Lung (tissue), 12 donors: ENCODE results near the gene GPNMB. TPM values are rescaled to one million over a fixed set of nuclear protein-coding genes. Genes with fewer than 3 reads are reported as not detected.

ENCODE experiments used
- ATAC-seq: fragments of 200-7000 bp; cut with Tn5 transposase; one replicate; pipeline ENCODE4 v1.9.1; 2020; ENCODE audit warnings: moderate number of reproducible peaks; ENCODE audit not compliant: insufficient read depth, low FRiP score
- DNase-seq, 3 donors: peaks; one replicate each; pipeline ENCODE4 v3.0.0-alpha.2; 2013 to 2017
- H3K27ac ChIP-seq, 2 donors: one replicate each; pipeline ENCODE4 v1.5.1; 2013; ENCODE audit warnings: mild to moderate bottlenecking in 2 of 2, moderate library complexity in 2 of 2, control low read depth in 1 of 2, inconsistent platforms in 1 of 2, low read depth in 1 of 2, low read length in 1 of 2
- H3K27me3 ChIP-seq, 3 donors: one replicate each; pipeline ENCODE4 v1.5.1; 2013; ENCODE audit warnings: low read length in 2 of 3; ENCODE audit not compliant: control insufficient read depth in 3 of 3, insufficient read depth in 3 of 3
- H3K36me3 ChIP-seq, 4 donors: one replicate each; pipeline ENCODE4 v1.5.1; 2013; ENCODE audit warnings: low read length in 4 of 4, mild to moderate bottlenecking in 1 of 4, moderate library complexity in 1 of 4; ENCODE audit not compliant: control insufficient read depth in 4 of 4, insufficient read depth in 4 of 4
- H3K4me1 ChIP-seq, 5 donors: one replicate each; pipeline ENCODE4 v1.5.1; 2013; ENCODE audit warnings: low read length in 5 of 5, mild to moderate bottlenecking in 2 of 5, moderate library complexity in 1 of 5; ENCODE audit not compliant: control insufficient read depth in 5 of 5, insufficient read depth in 5 of 5
- H3K4me3 ChIP-seq: one replicate; pipeline ENCODE4 v1.5.1; 2013; ENCODE audit warnings: mild to moderate bottlenecking, control low read depth, moderate library complexity
- H3K9ac ChIP-seq, 2 donors: one replicate each; pipeline ENCODE4 v1.5.1; 2013; ENCODE audit warnings: low read length in 2 of 2, control low read depth in 1 of 2; ENCODE audit not compliant: insufficient read depth in 1 of 2
- H3K9me3 ChIP-seq, 4 donors: one replicate each; pipeline ENCODE4 v1.5.1; 2013; ENCODE audit warnings: low read length in 3 of 4, mild to moderate bottlenecking in 1 of 4, moderate library complexity in 1 of 4; ENCODE audit not compliant: control insufficient read depth in 4 of 4, insufficient read depth in 3 of 4
- WGBS, 2 donors: extraction: QIAGEN DNeasy Blood & Tissue Kit; methylation state at CpG; one replicate each; pipeline ENCODE4 v1.1.7; 2013; 5-methylcytosine and 5-hydroxymethylcytosine counted together
- polyA plus RNA-seq, 2 donors: library from polyadenylated mRNA; stranded (reverse); fragments of 200-250 nt; gene quantifications; one replicate each; pipeline ENCODE4 v1.2.1, GENCODE V29; 2013
- total RNA-seq, 2 donors: library from RNA; depleted of rRNA in 1 of 2; stranded (reverse); fragments of >200 nt in 1 of 2; gene quantifications; one replicate each; pipeline ENCODE4 v1.2.1, GENCODE V29; 2014 to 2021
- TF ChIP-seq, protein P1 (sequence below): IDR thresholded peaks from 2 replicates; pipeline ENCODE4 v1.5.1; 2012; ENCODE audit warnings: mild to moderate bottlenecking; ENCODE audit errors: control extremely low read depth, extremely low read depth
- donor health status: control.
- donor health status: control.
- donor health status: Bipolar disorder and iron deficiency.
- donor health status: healthy.
- donor health status: DM: yes; HTN: yes; CAD: no.

Gene GPNMB
- total and polyA plus RNA-seq, 4 donors, result 47.7 to 127 (median 77.5) TPM

- Histone ChIP-seq H3K9me3 (no peaks in the 10 kb centered on the region), H3K36me3 (no peaks in the 10 kb centered on the region), H3K27ac (no peak overlapping the region), H3K27me3 (no peaks in the 10 kb centered on the region), H3K4me3 (no peak overlapping the region), H3K4me1 (no peaks in the 10 kb centered on the region), H3K9ac (no peak overlapping the region)
- ATAC-seq (no peak), DNase-seq (no peak)
- TF ChIP-seq, protein P1, sequence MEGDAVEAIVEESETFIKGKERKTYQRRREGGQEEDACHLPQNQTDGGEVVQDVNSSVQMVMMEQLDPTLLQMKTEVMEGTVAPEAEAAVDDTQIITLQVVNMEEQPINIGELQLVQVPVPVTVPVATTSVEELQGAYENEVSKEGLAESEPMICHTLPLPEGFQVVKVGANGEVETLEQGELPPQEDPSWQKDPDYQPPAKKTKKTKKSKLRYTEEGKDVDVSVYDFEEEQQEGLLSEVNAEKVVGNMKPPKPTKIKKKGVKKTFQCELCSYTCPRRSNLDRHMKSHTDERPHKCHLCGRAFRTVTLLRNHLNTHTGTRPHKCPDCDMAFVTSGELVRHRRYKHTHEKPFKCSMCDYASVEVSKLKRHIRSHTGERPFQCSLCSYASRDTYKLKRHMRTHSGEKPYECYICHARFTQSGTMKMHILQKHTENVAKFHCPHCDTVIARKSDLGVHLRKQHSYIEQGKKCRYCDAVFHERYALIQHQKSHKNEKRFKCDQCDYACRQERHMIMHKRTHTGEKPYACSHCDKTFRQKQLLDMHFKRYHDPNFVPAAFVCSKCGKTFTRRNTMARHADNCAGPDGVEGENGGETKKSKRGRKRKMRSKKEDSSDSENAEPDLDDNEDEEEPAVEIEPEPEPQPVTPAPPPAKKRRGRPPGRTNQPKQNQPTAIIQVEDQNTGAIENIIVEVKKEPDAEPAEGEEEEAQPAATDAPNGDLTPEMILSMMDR, result no peak
- 89 to 92% methylated on average over 6 of the region's 6 CpGs for WGBS, 2 donors
These were observed 10.8 kb upstream of the GPNMB start for GRCh38 chr7:23235813-23236221.

DNA sequence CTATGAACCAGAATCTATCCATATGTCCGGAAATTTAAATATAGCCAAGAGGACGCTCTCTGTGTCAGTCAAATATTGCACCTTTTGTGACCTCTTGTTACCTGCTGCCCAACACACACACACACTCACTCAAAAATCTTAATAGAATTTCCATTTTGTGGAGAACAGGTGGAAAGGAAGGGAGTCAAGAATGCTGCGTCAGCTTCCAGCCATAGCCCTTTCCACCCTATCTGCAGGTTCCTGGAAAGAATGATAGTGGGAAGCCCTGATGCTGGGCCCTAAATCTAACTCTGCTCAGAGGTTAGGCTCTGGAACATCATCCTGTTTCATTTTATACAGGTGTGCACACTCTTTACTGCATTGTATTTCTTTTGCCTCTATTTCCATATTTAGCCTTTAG is 9.6 kb upstream of the GPNMB start:
- WGBS, 2 donors, result 94 to 99% methylated on average over 3 of the region's 3 CpGs
- Histone ChIP-seq H3K4me1 (no peaks in the 10 kb centered on the region), H3K27ac (no peak overlapping the region), H3K4me3 (no peak overlapping the region), H3K27me3 (no peaks in the 10 kb centered on the region), H3K9ac (no peak overlapping the region), H3K36me3 (no peaks in the 10 kb centered on the region), H3K9me3 (no peaks in the 10 kb centered on the region)
- ATAC-seq, result no peak
- TF ChIP-seq, protein P1, result no peak
- DNase-seq, result no peak

DNA sequence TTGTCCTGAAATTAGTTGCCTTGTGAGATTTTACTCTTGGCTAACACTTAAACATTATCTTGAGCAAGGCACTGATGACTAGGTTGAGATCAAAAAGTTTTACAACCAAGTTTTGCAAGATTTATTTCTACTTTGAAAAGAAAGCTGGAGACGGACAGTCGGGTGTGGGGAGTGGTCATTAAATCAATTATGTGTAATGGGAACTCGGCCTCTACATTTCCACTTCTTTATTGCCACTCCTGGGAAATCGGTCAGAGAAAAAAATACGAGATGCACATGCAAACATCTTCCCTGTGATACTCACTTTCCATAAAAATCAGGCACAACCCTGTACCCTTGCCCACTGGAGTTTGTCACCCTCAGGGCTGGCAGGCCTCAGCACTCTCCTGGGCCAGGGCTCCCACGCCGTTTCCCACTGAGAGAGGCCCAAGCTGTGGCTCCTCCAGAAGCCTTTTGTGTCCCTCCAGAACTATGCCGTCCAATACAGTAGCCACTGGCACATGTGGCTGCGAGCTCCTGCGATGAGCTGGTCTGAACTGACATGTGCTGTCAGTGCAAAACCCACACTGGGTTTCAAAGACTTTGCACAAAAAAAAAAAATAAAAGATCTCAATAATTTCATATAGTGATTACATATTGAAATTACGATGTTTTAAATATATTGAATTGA is 7.5 kb upstream of the GPNMB start:
- TF ChIP-seq, protein P1, result no peak
- H3K4me3 ChIP-seq, result no peak overlapping the region
- H3K9ac ChIP-seq, result no peak overlapping the region
- peaks cover 0 to 4% (median 0%) of the 10 kb centered on the region in 5 donors for H3K4me1 ChIP-seq
- WGBS, 2 donors, result 91 to 97% methylated on average over 11 of the region's 11 CpGs
- ATAC-seq, result no peak
- no peaks in the 10 kb centered on the region for H3K27me3 ChIP-seq
- no peaks in the 10 kb centered on the region for H3K9me3 ChIP-seq
- DNase-seq, result no peak
- H3K27ac ChIP-seq, result no peak overlapping the region
- H3K36me3 ChIP-seq, result no peaks in the 10 kb centered on the region

DNA sequence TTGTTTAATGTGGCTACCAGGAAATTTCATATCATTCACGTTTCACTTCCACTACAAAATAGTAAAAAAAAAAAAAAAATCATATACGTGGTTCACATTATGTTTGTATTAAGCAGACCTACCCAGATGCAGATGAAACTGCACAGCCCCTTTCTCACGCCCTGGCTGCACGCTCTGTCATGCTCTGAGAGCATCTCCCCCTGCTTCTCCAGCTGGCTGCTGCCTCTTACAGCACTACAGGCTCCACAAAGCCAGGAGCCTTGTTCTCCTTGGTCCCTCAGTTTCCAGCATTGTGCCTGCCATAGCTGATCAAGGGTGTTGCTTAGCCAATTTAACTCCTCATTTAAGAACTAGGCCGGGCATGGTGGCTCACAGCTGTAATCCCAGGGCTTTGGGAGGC is 6.9 kb upstream of the GPNMB start:
- Histone ChIP-seq H3K36me3 (no peaks in the 10 kb centered on the region), H3K27ac (no peak overlapping the region), H3K4me3 (no peak overlapping the region), H3K9me3 (no peaks in the 10 kb centered on the region), H3K27me3 (no peaks in the 10 kb centered on the region), H3K4me1 (peaks cover 0 to 4% (median 0%) of the 10 kb centered on the region in 5 donors), H3K9ac (no peak overlapping the region)
- TF ChIP-seq, protein P1, result no peak
- no peak for DNase-seq
- no peak for ATAC-seq
- 88 to 93% methylated on average over 5 of the region's 5 CpGs for WGBS, 2 donors
